NCI-H774 (cell line): ENCODE measurements around the gene IMMT.

Source experiments
- DNase-seq: peaks from one replicate; lab custom pipeline; 2025; lab: John Stamatoyannopoulos, UW

The IMMT gene

DNA sequence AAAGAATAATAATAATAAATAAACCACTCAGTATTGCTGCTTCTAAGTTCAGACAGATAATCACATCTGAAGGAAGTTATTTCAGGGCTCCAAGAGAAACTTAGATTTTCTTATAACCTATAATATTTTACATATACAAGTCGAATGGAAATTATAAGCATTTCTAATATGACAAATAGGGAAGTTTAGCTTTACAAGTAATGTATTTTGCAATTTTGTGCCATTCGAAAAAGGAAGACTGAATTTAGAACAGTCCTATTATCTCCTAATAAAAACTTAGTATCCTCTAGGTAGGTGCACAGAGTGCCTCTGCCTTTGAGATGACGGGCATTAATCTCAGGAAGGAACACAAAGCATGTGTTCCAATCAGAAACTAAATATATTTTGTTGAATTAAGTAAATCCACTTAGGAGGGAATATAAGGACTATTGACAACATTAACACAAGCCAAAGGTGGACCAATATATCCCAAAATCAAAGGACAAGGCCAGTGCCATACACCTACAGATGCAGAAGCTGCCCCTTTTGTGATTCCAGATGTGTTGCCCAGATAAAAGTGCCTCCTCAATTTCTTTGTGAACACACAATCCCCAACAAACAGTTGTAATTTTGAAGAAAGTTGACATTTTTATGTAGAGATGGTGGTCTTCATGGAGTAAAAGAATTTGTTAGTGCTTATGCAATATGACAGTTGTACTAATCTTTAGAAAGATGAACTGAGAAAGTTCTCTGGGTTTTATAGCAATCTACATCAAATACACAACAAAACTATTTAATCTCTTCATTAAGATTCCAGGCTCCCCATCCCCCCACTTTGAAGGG is 52.6 kb downstream of the IMMT start:
- no peak for DNase-seq

DNA sequence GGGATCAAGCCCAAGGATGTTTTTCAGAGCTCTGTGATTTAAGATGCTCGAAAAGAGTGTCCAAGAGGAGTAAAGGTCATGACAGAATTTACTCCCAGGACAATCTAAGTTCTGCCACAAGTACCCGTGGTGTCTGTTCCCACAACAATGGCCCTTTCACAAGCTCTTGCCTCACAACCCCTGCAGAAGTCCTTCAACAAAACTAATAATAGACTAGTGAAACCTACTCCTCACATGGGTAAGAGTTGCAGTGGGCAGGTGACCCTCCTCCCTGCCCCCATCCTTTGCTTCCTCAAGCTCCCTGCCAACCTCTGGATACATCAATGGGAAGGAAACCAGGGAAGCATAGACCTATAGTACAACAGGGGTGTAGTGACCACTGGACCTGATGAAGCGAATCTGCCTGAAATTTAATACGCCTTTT is 54.3 kb downstream of the IMMT start:
- no peak for DNase-seq

DNA sequence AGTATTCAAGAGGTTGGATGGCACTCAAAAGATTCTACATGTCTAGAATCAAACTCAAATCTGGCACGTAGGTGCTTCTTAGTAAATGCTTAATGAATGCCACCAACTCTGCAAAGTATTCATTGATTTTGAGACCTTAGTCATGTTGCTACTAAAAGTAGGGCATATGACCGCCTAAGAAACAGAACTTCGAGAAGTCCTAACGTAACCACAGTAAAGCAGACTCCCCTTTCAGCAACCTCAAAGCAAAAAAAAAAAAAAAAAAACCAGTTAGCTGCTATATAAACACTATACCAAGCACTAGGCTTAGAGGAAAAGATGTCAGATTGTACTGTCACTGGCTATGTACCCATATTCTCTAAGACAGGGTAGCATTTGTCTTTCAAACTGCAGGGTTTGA is 55.3 kb downstream of the IMMT start:
- no peak for DNase-seq

DNA sequence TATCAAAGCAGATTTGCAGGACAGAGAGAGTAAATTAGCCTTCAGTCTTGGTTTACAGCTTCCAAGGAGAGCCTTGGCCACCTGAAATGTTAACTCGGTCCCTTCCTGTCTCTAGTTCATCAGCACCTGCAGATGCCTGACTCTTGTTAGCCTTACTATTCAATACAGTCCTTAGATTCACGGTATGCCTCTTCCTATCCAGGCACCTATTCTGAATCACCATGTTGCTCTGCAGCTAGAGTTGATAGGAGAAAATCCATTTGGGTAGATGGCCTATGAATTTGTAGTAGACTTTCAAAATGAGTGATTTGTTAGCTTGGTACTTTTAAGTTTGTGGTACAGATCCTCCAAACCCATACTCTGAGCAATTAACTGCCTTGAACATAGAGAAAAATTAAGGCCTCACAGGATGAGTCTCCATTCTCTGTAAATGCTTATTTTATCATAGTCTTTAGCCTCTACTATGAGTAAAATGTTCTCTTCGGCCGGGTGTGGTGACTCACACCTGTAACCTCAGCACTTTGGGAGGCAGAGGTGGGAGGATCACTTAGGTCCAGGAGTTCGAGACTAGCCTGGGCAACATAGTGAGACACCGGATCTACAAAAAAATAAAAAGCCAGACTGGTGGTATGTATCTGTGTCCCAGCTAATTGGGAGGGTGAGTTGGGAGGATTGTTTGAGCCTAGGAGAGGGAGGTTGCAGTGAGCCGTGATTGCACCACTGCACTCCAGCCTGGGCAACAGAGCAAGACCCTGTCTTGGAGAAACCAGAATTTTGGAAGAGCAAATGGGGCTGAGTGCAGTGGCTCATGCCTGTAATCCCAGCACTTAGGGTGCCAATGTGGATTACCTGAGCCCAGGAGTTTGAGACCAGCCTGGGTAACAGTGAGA is 56.3 kb downstream of the IMMT start:
- no peak for DNase-seq

DNA sequence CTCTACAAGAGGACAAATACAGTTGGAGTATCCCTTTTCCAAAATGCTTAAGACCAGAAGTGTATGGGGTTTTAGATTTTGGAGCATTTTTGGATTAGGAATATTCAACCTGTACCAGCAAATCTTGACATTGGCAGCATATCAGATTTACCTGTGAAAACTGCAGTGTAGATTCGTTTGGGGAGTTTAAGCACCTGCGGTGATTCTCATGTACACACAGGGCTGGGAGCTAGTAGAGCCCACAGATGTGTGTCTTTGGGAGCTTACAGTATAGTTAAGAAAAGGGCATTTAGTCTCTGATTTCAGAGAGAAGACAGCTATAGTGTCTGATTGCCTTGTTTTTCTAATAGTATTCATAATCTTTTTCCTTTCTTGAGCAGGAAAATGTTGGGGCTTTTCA is 59.1 kb downstream of the IMMT start:
- no peak for DNase-seq

DNA sequence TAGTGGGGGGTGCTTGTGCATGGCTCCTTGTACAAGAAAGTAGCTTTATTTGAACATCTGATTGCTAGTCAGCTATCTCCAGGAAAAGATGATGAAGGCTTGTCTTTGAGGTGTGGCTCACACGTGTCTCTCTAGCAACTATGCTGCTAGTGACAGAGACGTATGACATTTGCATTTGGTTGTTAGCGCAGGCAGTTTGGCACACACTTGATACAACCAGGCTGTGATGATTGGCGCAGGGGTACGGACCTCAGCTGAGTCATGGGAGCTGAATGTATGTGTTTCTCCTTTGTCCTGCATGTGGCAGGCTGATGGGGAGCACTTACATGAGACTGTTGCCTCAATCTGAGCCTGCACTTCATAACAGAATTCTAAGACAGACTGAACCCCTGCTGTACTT is 59.6 kb downstream of the IMMT start:
- no peak for DNase-seq

DNA sequence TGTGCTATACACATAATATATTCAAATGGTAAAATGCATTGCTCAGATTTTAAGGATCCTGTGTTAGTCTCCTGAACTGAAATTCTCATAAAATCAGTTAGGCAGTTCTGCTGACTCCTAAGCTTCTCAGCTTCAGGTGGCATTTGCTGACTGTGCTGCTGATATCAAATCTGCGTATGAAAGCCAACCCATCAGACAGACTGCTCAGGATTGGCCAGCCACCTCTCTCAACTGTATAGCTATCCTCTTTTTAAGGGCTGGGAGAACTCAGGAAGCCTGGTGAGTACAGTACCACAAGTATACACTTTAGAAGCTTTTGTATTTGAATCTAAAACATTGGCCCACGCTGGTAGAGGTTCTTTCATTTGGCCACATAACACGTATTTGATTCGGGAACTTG is 60.6 kb downstream of the IMMT start:
- no peak for DNase-seq

DNA sequence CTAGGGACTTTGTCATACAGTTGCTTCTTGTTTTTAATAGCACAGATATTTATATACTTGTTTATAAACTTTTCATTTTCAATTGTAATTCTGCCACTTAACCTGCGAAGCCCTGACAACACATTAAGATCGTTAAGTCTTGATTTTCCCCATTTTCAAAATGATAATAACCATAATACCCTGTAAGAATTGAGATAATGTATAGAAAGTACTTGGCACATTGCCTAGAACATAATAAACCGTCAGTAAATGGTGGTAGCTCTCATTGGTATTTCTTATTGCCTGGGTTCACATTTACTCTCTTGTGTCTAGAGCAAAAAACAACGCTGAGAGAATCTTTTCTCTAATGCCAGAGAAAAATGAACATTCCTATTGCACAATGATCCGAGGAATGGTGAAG is 70.6 kb downstream of the IMMT start:
- no peak for DNase-seq

DNA sequence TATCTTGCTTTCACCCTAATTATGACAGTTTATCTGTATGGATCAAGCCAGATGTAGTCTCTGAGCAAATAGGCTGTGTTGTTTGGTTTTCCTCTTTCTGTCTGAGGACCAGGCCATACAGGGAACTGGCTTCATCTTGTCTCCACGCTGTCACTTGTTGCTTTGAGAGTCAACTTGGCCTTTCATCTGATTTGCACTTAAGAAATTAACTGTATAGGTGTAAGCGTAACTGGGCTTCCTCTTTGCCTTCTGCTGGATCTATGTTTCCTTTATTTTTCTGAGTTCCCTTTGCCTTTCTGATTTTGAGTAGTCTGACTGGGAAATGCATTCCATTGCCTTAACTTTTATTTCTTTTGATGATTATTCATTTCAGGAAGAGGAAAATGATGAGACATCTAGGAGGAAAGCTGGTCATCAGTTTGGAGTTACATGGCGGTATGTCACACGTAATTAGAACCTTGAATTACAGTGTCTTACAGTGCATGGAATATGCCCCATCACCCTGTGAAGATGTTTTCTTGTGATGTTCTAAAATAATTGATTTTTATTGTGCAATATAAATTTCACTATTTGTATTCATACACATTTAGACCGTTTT is 71.8 kb downstream of the IMMT start:
- DNase-seq, result no peak

DNA sequence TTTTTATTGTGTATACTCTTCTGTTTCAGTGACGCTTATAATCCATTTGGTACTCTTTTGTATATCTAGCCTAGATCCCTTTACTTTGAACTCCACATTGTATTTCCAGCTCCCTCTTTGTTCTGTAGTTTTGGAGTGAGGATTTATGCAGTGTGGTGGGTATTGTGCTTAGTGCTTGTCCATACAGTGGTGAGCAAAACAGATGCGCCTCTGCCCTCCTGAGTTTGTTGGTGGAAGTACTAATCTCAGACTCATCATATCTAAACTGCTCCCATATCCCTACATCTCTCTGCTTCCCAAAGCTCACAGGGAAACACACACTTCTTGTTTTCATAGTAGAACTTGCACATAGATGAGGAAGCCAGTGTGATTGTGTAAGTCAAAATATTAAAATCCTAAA is 77.1 kb downstream of the IMMT start:
- DNase-seq, result no peak

DNA sequence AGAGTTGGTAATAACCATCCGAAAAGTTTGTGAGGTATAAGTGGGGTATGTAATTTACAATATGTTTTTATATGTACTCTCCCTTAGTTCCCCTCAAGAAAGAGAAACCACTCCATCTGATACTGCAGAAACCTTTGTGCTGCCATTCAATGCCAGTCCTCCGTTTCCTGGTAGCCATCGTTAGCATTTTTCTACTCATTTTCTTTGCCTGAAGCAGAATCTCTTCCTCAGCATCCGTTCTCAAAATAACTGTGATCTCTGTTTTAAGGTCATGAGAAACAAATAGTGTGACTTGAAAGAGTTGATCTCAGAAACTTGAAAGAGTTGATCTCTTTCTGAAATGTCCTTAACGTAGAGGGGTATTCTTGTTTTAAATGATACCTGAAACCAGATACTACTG is 88.2 kb downstream of the IMMT start:
- no peak for DNase-seq

DNA sequence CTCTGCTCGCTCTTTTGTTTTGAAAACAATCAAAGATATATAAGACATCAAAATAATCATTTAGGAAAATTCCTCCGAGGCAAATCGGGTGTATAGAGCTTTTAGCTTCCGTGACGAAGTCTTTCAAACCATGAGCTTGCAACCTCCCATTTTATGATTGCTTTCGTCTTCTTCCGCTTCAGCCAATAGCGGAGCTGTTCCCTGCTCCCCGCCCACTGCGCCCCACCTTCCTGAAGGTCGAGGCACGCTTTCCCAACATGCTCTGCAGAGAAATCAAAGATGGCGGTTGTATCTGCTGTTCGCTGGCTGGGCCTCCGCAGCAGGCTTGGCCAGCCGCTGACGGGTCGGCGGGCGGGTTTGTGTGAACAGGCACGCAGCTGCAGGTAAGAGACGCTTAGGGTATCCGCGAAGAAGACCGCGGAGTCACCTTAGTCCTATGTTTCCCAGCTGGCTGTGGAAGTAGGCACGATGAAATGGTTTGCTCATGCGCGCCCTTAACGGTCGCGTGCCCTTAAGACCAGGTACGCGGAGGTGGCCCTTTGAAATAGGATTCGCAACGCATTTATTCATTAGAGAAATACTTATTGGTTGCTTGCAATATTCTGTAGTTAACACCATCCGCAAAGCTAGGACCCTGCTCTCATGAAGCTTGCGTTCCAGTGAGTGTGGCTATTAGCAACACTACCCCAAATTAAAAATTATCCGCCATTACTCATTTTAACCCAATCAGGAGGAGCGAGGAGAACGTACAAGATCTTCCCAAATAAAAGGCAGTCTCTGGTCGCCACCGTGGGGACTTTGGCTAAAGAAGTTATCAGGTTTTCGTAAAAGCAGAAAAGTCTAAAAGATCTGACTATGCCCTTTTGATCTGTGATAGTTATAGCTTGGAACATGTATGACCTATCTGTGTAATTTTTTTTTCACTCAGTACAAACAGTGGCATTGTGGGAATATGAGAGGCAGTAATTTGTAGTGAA is 89.0 kb downstream of the IMMT start, which contains the start of gene PTCD3:
Gene PTCD3, plus strand, starts transcription at position 267 of the 977 bp plus-strand sequence. Its CDS starts 13 bp downstream, at position 280.
- DNase-seq, result peak; percentile 92

DNA sequence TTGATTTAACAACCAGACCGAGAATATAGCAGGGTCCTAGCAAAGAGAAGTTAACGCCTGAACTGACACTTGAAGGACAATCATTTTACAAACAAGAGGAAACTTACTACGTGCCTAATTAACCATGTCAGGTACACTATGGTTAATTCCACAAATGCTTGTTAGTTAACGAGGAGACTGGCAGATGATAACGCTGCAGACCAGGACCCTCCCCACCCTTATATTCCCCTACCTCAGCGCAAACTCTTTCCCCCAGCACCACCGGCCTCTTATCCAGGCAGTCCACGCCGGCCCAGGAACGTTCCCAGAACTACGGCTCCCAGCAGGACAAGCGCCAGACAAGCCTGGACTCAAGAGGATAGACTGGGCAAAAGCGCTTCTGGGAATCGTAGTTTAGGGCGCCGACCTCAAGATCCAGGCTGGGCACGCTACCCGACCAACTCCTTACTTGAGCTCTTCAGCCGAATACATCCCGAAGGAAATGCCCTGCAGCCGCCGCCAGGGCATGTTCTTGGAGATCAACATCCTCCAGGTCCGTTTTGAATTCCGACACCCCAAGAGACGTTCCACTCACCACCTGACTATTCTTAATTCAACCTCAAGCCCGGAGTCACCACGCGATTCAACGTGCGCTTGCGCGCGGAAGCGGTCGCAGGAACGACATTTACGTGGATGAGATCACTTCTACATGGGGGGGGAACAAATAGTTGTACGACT is 89.9 kb downstream of the IMMT start, which contains the start of gene POLR1A:
Gene POLR1A, minus strand, starts transcription at position 635 of the 717 bp plus-strand sequence. Its CDS starts 110 bp downstream, at position 525.
- DNase-seq, result peak; percentile 90

DNA sequence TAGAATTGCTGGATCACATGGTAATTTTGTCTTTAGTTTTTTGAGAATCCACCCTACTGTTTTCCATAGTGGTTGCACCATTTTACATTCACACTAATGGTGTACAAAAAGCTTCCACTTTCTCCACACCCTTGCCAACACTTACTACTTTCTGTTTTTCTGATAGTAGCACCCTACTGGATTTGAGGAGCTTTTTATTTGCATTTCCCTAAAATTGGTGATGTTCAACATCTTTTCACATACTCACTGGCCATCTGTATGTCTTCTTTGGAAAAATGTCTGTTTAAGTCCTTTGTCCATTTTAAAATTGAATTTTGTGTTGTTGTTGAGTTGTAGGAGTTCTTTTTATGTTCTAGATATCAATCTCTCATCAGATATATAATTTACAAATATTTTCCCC is 93.1 kb downstream of the IMMT start:
- no peak for DNase-seq

DNA sequence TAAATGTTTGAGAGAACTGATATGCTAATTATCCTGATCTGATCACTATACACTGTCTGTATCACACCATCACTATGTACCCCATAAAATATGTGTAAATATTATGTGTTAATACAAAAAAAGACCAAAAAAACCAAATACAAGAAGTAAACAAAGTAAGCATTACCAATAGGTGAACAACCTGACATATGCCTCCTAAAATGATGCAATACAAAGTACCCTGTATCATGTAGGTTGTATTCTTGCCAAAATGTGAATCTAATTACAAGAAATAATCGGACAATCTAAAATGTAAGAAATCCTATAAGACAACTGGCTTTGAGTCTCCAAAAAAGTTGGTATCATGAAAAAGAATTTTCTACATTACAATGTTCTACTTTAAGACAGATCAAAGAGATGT is 97.3 kb downstream of the IMMT start:
- DNase-seq, result no peak

DNA sequence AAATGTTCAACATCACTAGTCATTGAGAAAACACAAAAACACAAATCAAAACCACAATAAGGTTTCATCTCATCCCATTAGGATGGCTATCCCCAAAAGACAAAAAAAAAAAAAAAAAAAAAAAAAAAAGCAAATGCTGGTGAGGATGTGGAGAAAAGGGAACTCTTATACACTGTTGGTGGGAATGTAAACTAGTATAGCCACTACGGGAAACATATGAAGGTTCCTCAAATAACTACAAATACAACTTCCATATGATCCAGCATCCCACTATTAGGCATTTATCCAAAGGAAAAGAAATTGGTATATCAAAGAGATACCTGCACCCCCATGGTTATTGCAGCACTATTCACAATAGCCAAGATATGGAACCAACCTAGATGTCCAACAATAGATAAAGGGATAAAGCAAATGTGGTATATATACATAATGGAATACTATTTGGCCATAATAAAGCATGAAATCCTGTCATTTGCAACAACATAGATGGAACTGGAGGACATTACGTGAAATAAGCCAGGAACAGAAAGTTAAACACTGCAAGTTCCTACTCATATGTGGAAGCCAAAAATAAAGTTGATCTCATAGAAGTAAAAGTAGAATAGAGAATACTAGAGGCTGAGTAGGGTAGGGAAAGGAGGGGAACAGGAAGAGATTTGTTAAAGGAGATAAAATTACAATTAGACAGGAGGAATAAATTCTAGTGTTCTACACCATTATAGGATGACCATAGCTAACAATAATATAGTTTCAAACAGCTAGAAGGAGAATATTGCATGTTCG is 98.0 kb downstream of the IMMT start:
- no peak for DNase-seq

DNA sequence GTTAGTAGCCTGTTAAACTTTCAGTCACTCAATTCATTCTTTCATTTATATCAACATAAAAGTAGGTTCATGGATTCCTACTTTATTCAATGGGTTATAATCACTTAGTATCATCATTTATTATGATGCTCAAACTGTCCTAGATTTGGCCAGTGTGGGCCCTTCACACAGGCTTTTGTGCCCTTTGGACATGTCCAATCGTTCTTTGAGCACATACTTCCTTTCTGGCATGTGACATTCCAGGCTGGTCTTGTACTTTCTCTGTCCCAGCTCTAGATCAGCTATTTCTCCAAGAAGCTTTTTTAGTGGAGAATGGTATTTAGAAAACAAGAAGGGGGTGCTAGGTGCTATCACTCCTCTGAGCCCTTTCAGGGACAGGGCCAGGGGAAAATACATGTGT is 101.0 kb downstream of the IMMT start:
- DNase-seq, result no peak
